NCI-H2107 treated with DMSO at 0.1 percent for 48 hours (cell line): ENCODE results near the gene TPGS2.

Experiments used
- DNase-seq: peaks from one replicate; lab custom pipeline; 2025; ENCODE audit not compliant: unreplicated experiment; lab: John Stamatoyannopoulos, UW

Gene TPGS2

DNA sequence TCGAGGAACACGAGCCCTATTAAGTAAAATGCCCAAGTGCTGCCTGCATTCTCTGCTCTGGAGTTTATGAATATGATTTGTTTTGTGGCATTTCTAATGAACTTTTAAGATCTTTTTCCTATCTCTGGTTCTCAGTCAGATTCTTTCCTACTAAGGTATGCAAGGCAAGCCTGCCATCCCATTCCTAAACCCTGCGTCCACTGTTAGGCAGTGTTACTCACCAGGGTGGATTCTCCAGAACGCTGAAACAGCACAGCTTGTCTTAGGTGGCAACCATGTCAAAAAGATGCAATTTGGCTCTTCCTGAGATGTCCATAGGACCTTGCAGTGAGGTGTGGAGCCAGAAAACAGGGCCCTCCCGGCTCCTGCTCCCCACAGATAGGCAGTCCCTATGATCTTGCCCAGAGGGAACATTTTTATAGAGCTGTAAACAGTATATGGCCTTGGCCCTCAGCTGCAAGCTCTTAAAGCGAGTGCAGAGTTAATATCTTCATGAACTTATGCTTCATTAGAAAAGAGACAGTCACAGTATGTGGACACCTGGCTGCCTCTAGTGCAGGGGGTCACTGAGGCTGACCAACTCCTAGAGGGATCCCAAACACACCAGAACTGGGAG lies 84.4 kb downstream of the TPGS2 start:
- DNase-seq, result no peak
